GM18867 (cell line): Measurements from ENCODE around the gene PRKCG.
"Not testable (repeated sequence)": the region's sequence is repeated elsewhere in the genome, so short reads cannot be mapped to it uniquely, and the experiment has no call there.

ENCODE experiments used
- ATAC-seq: cut with Tn5 transposase; IDR thresholded peaks from one replicate; pipeline ENCODE4 v1.9.1; 2021; ENCODE audit warnings: mild to moderate bottlenecking, moderate library complexity; ENCODE audit not compliant: unreplicated experiment

PRKCG gene

GRCh38 chr19:53881482-53882390 lies at the start of gene PRKCG:
TSS of gene PRKCG (plus strand) at chr19:53882197. CDS start at chr19:53882495, 298 bp downstream.
- no peak for ATAC-seq

DNA sequence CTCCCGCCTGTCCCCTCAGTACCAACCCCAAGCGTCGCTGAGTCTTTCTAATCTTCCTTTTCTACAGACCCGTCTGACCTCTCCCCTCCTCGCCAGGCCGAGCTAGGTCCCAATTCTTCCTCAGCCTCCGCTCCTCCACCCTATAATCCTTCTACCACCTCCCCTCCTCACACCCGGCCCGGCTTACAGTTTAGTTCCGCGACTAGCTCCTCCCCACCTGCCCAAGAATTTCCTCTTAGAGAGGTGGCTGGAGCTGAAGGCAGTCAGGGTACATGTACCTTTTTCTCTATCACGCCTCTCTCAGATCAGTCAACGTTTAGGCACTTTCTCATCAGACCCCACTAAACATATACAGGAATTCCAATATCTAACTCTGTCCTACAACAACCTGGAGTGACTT lies 49.1 kb upstream of the PRKCG start:
- not testable (repeated sequence) for ATAC-seq

DNA sequence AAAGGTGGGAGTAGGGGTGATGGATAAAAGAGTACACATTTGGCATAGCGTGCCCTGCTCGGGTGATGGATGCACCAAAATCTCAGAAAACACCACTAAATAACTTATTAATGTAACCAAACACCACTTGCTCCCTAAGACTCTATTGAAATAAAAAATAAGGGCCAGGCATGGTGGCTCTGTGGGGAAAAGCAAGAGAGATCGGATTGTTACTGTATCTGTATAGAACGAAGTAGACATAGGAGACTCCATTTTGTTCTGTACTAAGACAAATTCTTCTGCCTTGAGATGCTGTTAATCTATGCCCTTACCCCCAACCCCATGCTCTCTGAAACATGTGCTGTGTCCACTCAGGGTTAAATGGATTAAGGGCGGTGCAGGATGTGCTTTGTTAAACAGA lies 43.6 kb upstream of the PRKCG start:
- not testable (repeated sequence) for ATAC-seq

GRCh38 chr19:53840241-53840640 lies 41.8 kb upstream of the PRKCG start:
- ATAC-seq, result not testable (repeated sequence)

DNA sequence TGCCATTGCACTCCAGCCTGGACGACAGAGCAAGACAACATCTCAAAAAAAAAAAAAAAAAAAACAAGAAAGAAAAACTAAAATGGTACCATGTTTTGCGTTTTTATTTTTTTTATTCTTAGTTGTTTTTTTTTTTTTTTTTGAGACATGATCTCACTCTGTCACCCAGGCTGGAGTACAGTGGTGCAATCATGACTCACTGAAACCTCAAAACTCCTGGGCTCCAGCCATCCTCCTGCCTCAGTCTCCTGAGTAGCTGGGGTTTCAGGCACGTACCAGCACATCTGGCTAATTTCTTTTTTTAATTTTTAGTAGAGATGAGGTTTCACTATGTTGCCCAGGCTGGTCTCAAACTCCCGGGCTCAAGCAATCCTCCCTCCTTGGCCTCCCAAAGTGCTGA lies 41.1 kb upstream of the PRKCG start:
- ATAC-seq, result not testable (repeated sequence)

DNA sequence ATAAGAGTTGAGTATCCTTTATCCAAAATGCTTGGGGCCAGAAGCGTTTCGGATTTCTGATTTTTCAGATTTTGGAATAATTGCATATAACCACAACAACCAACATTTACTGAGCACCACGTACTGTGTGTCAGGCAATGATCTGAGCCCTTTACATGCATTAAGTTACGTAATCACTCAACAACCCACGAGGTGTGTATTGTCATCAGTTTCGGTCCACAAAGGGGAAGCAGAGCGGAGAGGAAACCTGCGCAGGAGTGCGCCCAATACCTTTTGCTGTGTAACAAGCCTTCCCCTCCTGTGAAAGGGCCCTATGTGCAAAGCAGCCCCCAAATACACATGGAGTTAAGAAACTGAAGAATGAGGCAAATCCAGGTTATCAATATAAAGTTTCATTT lies 37.1 kb upstream of the PRKCG start:
- ATAC-seq, result no peak

- ATAC-seq, result no peak
Observed at GRCh38 chr19:53847555-53847954, 34.4 kb upstream of the PRKCG start.

GRCh38 chr19:53849237-53849676 lies 32.7 kb upstream of the PRKCG start:
- no peak for ATAC-seq

DNA sequence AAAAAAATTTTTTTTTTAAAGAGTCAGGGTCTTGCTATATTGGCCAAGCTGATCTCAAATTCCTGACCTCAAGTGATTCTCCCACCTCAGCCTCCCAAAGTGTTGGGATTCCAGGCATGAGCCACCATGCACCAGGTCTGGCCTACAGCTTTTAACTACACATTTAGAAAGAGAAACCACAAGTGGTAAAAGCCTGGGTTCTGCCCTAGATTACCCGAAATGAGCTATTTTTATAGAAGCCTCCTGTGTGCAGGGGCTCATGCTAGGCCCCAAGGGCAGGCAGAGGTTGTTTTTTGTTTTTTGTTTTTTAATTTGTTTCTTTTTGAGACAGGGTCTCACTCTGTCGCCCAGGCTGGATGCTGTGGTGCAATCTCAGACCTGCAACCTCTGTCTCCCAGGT lies 28.3 kb upstream of the PRKCG start:
- ATAC-seq, result peak; percentile 56

DNA sequence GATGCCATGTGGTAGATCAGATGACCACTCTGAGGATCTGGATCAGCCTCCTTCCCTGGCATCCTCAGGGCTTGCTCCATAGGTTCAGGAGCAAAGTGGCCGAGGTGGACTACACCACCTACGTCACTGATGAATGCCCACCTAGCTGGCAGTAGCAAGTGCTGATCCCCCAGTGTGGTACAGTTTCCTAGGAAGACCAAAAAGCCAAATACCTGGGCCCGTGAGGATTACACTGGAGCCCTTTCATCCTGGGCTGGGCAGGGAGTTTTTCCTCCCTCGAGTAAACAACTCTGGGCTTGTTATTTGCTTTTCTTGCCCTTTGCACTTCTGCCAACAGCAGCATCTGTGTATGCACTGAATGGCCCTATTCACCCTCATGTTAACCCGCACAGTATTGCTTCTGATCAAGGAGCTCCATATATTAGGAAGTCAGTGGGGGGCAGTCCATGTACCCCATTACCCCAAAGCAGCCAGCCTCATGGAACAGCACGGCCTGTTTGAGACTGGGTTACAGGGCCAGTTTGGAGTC lies 17.6 kb upstream of the PRKCG start:
- no peak for ATAC-seq

GRCh38 chr19:53865523-53865917 lies 16.5 kb upstream of the PRKCG start:
- ATAC-seq, result no peak

- no peak for ATAC-seq
Observed at GRCh38 chr19:53865918-53866864, 15.8 kb upstream of the PRKCG start.

DNA sequence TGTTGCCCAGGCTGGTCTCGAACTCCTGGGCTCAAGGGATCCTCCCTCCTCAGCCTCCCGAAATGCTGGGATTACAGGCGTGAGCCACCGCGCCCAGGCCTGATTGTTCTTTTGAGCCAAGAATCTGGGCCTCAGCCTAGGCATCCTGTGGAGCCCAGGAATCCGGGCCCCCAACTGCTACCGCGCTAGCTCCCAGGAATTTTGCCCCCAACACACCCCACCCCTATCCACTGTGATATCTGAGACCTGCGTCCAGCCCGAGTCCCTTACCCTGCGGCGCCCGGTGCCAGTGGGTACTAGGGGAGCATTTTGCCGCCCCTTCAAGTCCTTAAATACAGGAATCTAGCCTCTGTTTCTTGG lies 15.2 kb upstream of the PRKCG start:
- no peak for ATAC-seq

DNA sequence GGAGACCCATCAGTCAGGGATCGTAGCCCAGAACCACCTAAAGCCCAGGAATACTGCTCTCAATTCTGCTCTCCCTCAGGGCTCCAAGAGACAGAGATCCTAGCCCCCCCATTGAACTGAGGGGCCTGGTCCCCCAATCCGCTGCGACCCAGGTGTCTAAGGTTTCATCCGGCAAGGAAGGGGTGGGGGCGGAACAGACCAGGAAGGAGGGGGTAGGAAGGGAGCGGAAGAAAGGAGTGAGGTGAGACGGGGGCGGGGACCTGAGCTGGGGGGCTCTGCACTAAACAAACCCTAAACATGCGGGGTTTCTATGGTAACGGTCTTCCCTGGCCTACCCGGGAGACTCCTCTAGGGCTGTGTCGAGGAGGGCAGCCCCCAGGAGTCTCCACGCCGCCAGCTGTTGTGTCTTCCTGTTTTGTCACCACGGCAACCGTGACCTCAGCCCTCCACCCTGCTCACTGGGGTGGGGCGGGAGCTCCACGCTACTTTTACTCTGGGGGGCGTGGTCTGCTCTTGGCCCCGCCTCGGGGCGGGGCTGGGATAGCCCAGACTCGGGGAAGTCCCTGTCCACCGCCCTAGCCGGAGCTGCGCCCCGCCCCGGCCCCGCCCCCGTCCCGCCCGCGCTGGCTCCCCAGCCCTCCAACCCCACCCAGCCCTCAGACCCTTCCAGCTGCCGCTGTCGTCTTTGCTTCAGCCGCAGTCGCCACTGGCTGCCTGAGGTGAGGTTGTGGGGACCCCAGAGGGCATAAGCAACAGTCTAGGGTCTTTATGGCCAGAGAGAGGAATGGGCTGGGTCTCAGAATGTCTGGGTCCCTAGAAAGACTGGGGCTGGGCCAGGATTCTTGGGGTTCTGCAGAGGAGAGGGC lies 14.5 kb upstream of the PRKCG start, which contains the start of gene MYADM:
MYADM (plus strand) TSS at position 659 of the 866 bp plus-strand sequence. CDS start 5,647 bp downstream, outside the sequence.
- peak; percentile 79 for ATAC-seq

DNA sequence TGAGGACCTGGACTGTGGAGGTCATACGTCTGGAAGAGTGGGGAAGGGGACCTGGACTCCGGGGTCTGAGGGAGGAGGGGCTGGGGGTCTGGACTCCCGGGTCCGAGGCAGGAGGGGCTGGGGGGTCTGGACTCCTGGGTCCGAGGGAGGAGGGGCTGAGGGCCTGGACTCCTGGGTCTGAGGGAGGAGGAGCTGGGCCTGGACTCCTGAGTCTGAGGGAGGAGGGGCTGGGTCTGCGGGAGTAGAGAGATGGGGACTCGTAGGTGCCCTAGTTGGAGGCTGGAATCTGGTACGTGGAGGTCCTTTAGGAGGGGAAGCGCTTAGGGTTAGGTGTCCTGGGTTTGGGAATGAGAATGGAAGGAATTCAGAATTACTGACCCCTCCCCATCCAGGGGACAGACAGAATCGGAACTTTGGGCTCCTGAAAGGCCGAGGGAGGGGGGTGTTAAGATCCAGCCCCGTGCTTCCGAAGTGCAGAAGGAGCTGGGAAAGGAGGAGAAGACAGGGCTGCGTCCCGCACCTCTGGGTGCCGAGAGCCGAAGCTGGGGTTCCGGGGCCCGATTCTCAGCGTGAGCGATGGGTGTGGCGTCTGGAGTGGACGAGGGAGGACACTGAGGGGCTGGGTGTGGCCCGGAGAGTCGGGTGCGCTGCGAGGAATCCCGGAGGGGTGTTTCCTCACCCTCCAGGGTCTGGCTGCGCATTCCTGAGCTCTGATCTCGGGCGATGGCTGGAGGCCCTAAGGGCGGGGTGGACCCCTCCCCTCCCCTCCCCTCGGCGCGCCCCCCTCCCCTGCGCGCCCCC lies 13.7 kb upstream of the PRKCG start:
- no peak for ATAC-seq

DNA sequence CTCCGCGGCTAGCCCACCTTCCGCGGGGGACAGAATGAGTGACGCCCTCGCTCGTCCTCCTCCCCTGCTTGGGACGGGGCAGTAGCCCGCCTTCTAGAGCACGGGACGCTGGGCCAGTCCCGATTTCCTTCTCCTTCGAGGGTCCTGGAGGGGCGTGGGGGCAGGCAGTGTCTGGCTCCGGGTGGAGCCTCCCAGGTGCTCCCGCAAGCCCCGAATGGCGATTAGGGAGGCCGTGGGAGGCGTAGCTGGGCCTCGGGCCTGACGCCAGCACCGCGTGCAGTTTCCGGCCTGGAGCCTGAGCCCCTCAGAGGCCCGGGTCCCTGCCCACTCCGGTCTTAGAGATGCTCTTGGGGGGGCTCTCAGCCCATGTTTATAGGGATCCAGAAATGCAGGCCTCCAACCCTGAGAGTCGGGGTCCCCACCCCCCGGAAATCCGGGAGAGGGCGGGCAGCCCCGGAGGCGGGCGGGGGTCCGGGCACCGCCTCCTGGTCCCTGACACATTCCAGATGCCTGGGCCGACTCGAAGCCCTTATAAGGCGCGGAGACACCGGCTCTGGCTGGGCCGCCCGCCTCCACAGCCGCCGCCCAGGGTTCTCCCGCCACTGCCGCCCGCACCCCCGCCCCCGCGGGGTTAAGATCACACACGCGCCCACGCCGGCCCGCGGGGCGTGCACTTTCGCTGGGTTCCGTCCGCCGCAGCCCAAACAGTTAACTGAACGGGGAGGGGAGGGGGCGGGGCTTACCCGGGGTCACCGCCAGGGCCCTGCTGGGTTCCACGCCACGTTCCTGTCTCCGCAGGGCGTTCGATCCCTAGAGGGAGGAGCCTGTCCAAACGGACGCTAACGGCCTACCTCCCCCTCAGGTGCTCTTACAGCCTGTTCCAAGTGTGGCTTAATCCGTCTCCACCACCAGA lies 12.8 kb upstream of the PRKCG start:
- ATAC-seq, result peak; percentile 32

DNA sequence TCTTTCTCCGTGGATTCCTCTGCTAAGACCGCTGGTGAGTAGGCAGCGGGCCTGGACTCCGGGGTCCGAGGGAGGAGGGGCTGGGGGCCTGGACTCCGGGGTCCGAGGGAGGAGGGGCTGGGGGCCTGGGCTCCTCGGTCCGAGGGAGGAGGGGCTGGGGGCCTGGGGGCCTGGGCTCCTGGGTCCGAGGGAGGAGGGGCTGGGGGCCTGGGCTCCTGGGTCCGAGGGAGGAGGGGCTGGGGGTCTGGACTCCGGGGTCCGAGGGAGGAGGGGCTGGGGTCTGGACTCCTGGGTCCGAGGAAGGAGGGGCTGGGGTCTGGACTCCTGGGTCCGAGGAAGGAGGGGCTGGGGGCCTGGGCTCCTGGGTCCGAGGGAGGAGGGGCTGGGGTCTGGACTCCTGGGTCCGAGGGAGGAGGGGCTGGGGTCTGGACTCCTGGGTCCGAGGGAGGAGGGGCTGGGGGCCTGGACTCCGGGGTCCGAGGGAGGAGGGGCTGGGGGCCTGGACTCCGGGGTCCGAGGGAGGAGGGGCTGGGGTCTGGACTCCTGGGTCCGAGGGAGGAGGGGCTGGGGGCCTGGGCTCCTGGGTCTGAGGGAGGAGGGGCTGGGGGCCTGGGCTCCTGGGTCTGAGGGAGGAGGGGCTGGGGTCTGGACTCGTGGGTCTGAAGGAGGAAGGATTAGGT lies 12.1 kb upstream of the PRKCG start:
- not testable (repeated sequence) for ATAC-seq

DNA sequence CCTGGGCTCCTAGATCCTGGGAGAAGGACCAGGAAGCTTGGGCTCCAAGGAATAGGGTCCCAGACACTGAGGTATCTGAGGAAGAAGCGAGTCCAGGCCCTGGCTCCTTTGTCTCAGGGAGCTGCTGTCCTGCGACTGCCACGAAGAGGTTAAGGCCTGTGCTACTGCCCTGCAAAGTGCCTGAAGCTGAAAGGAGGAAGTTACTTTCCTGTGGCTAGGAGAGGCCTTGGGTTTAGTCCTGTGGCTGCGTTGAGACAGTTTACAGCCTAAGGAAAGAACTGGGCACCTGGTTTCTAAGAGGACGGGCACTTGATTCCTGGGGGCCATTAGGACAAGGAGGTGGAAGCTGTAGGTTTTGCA lies 11.5 kb upstream of the PRKCG start:
- no peak for ATAC-seq
